HCT116 (cell line): ENCODE measurements around the gene NUP43.

Source experiments
- EZH2 ChIP-seq: fragments of 200-600 bp; sonication (generic); IDR thresholded peaks from 2 replicates; pipeline ENCODE4 v1.6.1; 2017; ENCODE audit warnings: antibody characterized with exemption, mixed run types
- EZH2phosphoT487 ChIP-seq: fragments of 200-600 bp; IDR thresholded peaks from 2 replicates; pipeline ENCODE4 v1.6.1; 2018; ENCODE audit warnings: antibody characterized with exemption, borderline replicate concordance
- POLR2A ChIP-seq: IDR thresholded peaks from 2 replicates; pipeline ENCODE4 v1.7.0; 2011; ENCODE audit warnings: borderline replicate concordance; ENCODE audit not compliant: insufficient read depth, insufficient read length; ENCODE audit errors: extremely low read depth
- POLR2AphosphoS5 ChIP-seq: IDR thresholded peaks from 2 replicates; pipeline ENCODE4 v1.6.1; 2011; ENCODE audit warnings: mild to moderate bottlenecking, low read depth, low read length, moderate library complexity
- RAD21 ChIP-seq: IDR thresholded peaks from 2 replicates; pipeline ENCODE4 v1.6.1; 2012; ENCODE audit warnings: low read depth, mild to moderate bottlenecking
- SIN3A ChIP-seq: IDR thresholded peaks from 2 replicates; pipeline ENCODE4 v1.6.1; 2012; ENCODE audit warnings: low read depth
- SP1 ChIP-seq: IDR thresholded peaks from 2 replicates; pipeline ENCODE4 v1.6.1; 2012; ENCODE audit warnings: low read depth
- TCF7L2 ChIP-seq: IDR thresholded peaks from 2 replicates; pipeline ENCODE4 v1.7.0; 2011; ENCODE audit warnings: borderline replicate concordance, inconsistent platforms; ENCODE audit not compliant: insufficient read depth, insufficient read length; ENCODE audit errors: extremely low read depth
- TF ChIP-seq, protein P1 (sequence below), 3 experiments: fragments of 200-600 bp in 1 of 3; sonication (generic) in 1 of 3; IDR thresholded peaks in 2 of 3; conservative IDR thresholded peaks in 1 of 3; 2 replicates each; pipeline ENCODE4 v1.5.1; 2012 to 2017; ENCODE audit warnings: low read depth in 2 of 3, low read length in 2 of 3, antibody characterized with exemption in 1 of 3, borderline replicate concordance in 1 of 3, control low read depth in 1 of 3, mild to moderate bottlenecking in 1 of 3, mixed read lengths in 1 of 3, mixed run types in 1 of 3, moderate library complexity in 1 of 3; ENCODE audit not compliant: insufficient read depth in 1 of 3
- TF ChIP-seq, protein P2 (sequence below): IDR thresholded peaks from 2 replicates; pipeline ENCODE4 v1.6.1; 2012; ENCODE audit warnings: low read depth
- TF ChIP-seq, protein P3 (sequence below): IDR thresholded peaks from 2 replicates; pipeline ENCODE4 v1.6.1; 2012
- TF ChIP-seq, protein P4 (sequence below): IDR thresholded peaks from 2 replicates; pipeline ENCODE4 v1.6.1; 2011; ENCODE audit warnings: mild to moderate bottlenecking, low read length, moderate library complexity; ENCODE audit not compliant: insufficient replicate concordance; ENCODE audit errors: extremely low read depth

DNA sequence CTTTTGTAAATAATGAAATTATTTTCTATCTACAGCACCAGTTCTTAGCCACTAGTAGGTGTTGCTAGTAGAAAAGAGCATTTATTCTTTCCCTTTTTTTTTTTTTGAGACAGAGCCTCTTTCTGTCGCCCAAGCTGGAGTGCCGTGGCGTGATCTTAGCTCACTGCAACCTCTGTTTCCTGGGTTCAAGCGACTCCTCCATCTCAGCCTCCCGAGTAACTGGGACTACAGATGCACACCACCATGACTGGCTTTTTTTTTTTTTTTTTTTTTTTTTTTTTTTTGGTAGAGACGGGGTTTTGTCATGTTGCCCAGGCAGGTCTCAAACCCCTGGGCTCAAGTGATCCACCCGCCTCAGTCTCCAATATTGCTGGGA is 9.9 kb upstream of the NUP43 start:
- TF ChIP-seq, protein P1, sequence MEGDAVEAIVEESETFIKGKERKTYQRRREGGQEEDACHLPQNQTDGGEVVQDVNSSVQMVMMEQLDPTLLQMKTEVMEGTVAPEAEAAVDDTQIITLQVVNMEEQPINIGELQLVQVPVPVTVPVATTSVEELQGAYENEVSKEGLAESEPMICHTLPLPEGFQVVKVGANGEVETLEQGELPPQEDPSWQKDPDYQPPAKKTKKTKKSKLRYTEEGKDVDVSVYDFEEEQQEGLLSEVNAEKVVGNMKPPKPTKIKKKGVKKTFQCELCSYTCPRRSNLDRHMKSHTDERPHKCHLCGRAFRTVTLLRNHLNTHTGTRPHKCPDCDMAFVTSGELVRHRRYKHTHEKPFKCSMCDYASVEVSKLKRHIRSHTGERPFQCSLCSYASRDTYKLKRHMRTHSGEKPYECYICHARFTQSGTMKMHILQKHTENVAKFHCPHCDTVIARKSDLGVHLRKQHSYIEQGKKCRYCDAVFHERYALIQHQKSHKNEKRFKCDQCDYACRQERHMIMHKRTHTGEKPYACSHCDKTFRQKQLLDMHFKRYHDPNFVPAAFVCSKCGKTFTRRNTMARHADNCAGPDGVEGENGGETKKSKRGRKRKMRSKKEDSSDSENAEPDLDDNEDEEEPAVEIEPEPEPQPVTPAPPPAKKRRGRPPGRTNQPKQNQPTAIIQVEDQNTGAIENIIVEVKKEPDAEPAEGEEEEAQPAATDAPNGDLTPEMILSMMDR (IDR thresholded peaks at IDR 0.05 in 2 of 3, conservative IDR thresholded peaks at IDR 0.05 in 1 of 3; ENCODE audit: borderline replicate concordance in 1 of 3, insufficient read depth in 1 of 3, low read depth in 2 of 3, low read length in 2 of 3), result no peak
- TF ChIP-seq, protein P2, sequence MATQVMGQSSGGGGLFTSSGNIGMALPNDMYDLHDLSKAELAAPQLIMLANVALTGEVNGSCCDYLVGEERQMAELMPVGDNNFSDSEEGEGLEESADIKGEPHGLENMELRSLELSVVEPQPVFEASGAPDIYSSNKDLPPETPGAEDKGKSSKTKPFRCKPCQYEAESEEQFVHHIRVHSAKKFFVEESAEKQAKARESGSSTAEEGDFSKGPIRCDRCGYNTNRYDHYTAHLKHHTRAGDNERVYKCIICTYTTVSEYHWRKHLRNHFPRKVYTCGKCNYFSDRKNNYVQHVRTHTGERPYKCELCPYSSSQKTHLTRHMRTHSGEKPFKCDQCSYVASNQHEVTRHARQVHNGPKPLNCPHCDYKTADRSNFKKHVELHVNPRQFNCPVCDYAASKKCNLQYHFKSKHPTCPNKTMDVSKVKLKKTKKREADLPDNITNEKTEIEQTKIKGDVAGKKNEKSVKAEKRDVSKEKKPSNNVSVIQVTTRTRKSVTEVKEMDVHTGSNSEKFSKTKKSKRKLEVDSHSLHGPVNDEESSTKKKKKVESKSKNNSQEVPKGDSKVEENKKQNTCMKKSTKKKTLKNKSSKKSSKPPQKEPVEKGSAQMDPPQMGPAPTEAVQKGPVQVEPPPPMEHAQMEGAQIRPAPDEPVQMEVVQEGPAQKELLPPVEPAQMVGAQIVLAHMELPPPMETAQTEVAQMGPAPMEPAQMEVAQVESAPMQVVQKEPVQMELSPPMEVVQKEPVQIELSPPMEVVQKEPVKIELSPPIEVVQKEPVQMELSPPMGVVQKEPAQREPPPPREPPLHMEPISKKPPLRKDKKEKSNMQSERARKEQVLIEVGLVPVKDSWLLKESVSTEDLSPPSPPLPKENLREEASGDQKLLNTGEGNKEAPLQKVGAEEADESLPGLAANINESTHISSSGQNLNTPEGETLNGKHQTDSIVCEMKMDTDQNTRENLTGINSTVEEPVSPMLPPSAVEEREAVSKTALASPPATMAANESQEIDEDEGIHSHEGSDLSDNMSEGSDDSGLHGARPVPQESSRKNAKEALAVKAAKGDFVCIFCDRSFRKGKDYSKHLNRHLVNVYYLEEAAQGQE, result no peak
- TF ChIP-seq, protein P3, sequence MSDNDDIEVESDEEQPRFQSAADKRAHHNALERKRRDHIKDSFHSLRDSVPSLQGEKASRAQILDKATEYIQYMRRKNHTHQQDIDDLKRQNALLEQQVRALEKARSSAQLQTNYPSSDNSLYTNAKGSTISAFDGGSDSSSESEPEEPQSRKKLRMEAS, result no peak
- TF ChIP-seq RAD21, result no peak
- TF ChIP-seq SIN3A, result no peak
- no peak for TF ChIP-seq SP1
- no peak for TF ChIP-seq POLR2A
- TF ChIP-seq TCF7L2, result no peak
- TF ChIP-seq EZH2, result no peak
- no peak for TF ChIP-seq EZH2phosphoT487
- TF ChIP-seq, protein P4, sequence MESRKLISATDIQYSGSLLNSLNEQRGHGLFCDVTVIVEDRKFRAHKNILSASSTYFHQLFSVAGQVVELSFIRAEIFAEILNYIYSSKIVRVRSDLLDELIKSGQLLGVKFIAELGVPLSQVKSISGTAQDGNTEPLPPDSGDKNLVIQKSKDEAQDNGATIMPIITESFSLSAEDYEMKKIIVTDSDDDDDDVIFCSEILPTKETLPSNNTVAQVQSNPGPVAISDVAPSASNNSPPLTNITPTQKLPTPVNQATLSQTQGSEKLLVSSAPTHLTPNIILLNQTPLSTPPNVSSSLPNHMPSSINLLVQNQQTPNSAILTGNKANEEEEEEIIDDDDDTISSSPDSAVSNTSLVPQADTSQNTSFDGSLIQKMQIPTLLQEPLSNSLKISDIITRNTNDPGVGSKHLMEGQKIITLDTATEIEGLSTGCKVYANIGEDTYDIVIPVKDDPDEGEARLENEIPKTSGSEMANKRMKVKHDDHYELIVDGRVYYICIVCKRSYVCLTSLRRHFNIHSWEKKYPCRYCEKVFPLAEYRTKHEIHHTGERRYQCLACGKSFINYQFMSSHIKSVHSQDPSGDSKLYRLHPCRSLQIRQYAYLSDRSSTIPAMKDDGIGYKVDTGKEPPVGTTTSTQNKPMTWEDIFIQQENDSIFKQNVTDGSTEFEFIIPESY, result no peak
- TF ChIP-seq POLR2AphosphoS5, result no peak
